Thyroid gland (tissue), 4 donors: ENCODE measurements around the gene ZGRF1.

Experiments
- CTCF ChIP-seq, 6 experiments: fragments of 200-600 bp in 3 of 6; fragments of 450-650 bp in 3 of 6; sonication (generic) in 3 of 6; IDR thresholded peaks; one replicate each; pipeline ENCODE4 v1.5.1; 2016 to 2019; ENCODE audit warnings: antibody characterized with exemption in 6 of 6, mild to moderate bottlenecking in 2 of 6, inconsistent platforms in 1 of 6, moderate library complexity in 1 of 6
- POLR2A ChIP-seq, 2 donors: fragments of 450-650 bp; IDR thresholded peaks; one replicate each; pipeline ENCODE4 v1.6.1; 2017; ENCODE audit warnings: antibody characterized with exemption in 2 of 2, mild to moderate bottlenecking in 2 of 2, moderate library complexity in 1 of 2

GRCh38 chr4:112585977-112586736 is 50.6 kb downstream of the ZGRF1 start:
- TF ChIP-seq CTCF (IDR thresholded peaks at IDR 0.05) (no peak), POLR2A (IDR thresholded peaks at IDR 0.05) (no peak)
